B cell (primary cell): ENCODE measurements around the gene BCDIN3D.

Source experiments
- EZH2 ChIP-seq: IDR thresholded peaks from 2 replicates; pipeline ENCODE4 v1.6.1; 2012; ENCODE audit warnings: borderline replicate concordance, low read depth, mild to moderate bottlenecking, moderate library complexity, low read length; ENCODE audit not compliant: insufficient read depth, poor library complexity, severe bottlenecking
- TF ChIP-seq, protein P1 (sequence below): fragments of 200-600 bp; IDR thresholded peaks from one replicate; pipeline ENCODE4 v1.8.0; 2022; ENCODE audit warnings: antibody characterized with exemption, mild to moderate bottlenecking

DNA sequence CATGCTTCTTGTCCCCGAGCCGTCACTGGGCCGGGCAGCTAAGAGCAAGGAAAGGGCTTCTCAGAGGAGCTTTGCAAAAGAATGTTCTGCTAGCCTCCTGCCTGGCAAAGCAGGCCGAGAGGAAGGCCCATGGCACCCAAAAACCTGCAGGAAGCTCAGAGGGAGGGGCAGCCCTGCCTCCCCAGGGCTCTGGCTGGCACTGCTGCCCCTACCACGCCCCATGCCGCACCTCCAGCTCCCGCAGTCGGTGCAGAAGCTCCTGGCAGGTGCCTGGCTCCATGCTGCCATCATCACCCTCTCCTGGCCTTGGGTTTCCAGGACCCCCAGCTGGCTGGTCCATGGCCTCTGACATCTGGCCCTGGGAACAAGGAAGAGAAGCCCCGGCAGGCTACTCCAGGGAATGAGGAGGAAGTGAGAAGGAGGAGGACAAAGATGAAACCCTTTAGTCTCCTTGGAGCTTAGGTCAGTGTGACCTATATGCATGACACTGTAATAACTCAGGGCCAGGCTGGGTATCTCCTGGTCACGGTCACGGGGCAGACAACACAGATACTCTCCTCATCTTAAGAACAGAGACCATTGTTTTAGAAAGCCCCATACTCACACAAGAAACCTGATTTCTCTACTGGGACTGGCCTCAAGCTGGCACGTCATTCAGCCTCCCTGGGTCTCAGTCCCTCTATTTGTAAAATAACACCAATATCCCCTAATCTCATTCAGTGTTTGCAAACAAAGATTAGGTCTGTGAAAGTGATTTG is 39.0 kb downstream of the BCDIN3D start:
- no peak for TF ChIP-seq EZH2
- TF ChIP-seq, protein P1, sequence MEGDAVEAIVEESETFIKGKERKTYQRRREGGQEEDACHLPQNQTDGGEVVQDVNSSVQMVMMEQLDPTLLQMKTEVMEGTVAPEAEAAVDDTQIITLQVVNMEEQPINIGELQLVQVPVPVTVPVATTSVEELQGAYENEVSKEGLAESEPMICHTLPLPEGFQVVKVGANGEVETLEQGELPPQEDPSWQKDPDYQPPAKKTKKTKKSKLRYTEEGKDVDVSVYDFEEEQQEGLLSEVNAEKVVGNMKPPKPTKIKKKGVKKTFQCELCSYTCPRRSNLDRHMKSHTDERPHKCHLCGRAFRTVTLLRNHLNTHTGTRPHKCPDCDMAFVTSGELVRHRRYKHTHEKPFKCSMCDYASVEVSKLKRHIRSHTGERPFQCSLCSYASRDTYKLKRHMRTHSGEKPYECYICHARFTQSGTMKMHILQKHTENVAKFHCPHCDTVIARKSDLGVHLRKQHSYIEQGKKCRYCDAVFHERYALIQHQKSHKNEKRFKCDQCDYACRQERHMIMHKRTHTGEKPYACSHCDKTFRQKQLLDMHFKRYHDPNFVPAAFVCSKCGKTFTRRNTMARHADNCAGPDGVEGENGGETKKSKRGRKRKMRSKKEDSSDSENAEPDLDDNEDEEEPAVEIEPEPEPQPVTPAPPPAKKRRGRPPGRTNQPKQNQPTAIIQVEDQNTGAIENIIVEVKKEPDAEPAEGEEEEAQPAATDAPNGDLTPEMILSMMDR, result no peak
